HL-60 (cell line): Measurements from ENCODE around the gene PPM1A.

Experiments
- DNase-seq, 2 experiments: peaks; one replicate each; pipeline ENCODE4 v3.0.0-alpha.2; 2010 to 2020; ENCODE audit warnings: low read depth in 1 of 2, low spot score in 1 of 2
- H3K27ac ChIP-seq: fragments of 250-450 bp; sonication (Bioruptor Pico); replicated peaks from 2 replicates; pipeline ENCODE4 v1.5.1; 2020; ENCODE audit warnings: mild to moderate bottlenecking, moderate library complexity
- H3K27me3 ChIP-seq: fragments of 250-450 bp; sonication (Bioruptor Pico); 2 replicates; pipeline ENCODE4 v1.5.1; 2021; ENCODE audit warnings: mild to moderate bottlenecking, moderate library complexity; ENCODE audit not compliant: insufficient read depth, poor library complexity, severe bottlenecking
- H3K4me3 ChIP-seq: replicated peaks from 2 replicates; pipeline ENCODE4 v1.5.1; 2011; ENCODE audit warnings: mild to moderate bottlenecking, control low read depth, low read length; ENCODE audit not compliant: insufficient read depth
- GABPA ChIP-seq: IDR thresholded peaks from 2 replicates; pipeline ENCODE4 v1.6.1; 2012; ENCODE audit warnings: low read depth
- POLR2AphosphoS5 ChIP-seq: IDR thresholded peaks from 2 replicates; pipeline ENCODE4 v1.6.1; 2012; ENCODE audit warnings: low read depth
- SPI1 ChIP-seq: IDR thresholded peaks from 2 replicates; pipeline ENCODE4 v1.6.1; 2012; ENCODE audit warnings: low read depth, mild to moderate bottlenecking, borderline replicate concordance
- TF ChIP-seq, protein P1 (sequence below): IDR thresholded peaks from one replicate; pipeline ENCODE4 v1.5.1; 2011; ENCODE audit warnings: low read length, control low read depth, inconsistent platforms; ENCODE audit not compliant: insufficient read depth
- TF ChIP-seq, protein P2 (sequence below): IDR thresholded peaks from 2 replicates; pipeline ENCODE4 v1.6.1; 2012; ENCODE audit warnings: low read depth; ENCODE audit not compliant: insufficient replicate concordance

PPM1A gene

DNA sequence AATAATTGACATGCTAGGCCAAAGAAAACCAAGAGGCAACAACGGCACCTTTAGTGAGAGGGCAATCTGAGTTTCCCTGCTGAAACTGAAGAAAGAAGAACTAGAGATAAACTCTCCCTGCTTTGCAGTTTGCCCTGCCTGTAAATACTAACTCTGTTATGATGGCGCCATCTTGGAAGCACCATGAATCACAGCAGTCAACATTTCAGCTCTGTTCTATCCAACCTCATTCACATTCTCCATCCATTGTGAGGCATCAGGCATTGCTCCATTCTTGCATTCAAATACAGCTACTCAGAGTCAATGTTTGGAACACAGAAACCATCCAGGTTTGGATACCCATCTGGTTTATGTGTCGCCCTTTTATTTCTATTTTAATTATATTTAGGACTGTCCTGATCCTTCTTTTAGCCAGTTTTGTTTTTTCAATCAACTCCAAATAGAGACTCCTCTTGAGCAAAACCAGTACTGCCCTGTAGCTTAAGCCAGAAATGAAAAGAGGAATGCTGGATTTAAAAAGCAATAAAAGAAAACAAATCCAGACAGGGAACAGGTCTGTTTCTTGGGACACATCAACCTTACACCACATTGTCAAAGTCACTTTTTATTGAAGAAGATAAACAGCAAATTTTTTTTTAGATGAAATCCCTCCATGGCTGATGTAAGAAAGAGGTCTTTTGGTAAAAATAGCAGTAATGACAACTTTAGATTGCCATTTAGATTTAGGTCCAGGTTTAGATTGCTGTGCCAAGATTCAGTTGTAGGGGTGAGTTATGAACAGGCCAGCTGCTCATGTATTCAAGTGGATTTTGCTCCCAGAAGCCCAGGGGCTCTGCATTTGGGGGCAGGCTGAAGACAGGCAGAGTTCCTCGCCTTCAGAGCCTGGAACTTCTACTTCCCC is 33.3 kb upstream of the PPM1A start:
- TF ChIP-seq, protein P1, sequence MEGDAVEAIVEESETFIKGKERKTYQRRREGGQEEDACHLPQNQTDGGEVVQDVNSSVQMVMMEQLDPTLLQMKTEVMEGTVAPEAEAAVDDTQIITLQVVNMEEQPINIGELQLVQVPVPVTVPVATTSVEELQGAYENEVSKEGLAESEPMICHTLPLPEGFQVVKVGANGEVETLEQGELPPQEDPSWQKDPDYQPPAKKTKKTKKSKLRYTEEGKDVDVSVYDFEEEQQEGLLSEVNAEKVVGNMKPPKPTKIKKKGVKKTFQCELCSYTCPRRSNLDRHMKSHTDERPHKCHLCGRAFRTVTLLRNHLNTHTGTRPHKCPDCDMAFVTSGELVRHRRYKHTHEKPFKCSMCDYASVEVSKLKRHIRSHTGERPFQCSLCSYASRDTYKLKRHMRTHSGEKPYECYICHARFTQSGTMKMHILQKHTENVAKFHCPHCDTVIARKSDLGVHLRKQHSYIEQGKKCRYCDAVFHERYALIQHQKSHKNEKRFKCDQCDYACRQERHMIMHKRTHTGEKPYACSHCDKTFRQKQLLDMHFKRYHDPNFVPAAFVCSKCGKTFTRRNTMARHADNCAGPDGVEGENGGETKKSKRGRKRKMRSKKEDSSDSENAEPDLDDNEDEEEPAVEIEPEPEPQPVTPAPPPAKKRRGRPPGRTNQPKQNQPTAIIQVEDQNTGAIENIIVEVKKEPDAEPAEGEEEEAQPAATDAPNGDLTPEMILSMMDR, result no peak
- TF ChIP-seq POLR2AphosphoS5 (no peak), GABPA (no peak), SPI1 (no peak)
- TF ChIP-seq, protein P2, sequence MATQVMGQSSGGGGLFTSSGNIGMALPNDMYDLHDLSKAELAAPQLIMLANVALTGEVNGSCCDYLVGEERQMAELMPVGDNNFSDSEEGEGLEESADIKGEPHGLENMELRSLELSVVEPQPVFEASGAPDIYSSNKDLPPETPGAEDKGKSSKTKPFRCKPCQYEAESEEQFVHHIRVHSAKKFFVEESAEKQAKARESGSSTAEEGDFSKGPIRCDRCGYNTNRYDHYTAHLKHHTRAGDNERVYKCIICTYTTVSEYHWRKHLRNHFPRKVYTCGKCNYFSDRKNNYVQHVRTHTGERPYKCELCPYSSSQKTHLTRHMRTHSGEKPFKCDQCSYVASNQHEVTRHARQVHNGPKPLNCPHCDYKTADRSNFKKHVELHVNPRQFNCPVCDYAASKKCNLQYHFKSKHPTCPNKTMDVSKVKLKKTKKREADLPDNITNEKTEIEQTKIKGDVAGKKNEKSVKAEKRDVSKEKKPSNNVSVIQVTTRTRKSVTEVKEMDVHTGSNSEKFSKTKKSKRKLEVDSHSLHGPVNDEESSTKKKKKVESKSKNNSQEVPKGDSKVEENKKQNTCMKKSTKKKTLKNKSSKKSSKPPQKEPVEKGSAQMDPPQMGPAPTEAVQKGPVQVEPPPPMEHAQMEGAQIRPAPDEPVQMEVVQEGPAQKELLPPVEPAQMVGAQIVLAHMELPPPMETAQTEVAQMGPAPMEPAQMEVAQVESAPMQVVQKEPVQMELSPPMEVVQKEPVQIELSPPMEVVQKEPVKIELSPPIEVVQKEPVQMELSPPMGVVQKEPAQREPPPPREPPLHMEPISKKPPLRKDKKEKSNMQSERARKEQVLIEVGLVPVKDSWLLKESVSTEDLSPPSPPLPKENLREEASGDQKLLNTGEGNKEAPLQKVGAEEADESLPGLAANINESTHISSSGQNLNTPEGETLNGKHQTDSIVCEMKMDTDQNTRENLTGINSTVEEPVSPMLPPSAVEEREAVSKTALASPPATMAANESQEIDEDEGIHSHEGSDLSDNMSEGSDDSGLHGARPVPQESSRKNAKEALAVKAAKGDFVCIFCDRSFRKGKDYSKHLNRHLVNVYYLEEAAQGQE, result no peak
- Histone ChIP-seq H3K4me3 (no peak overlapping the region), H3K27me3 (no peaks in the 10 kb centered on the region), H3K27ac (no peak overlapping the region)
- no peak for DNase-seq

DNA sequence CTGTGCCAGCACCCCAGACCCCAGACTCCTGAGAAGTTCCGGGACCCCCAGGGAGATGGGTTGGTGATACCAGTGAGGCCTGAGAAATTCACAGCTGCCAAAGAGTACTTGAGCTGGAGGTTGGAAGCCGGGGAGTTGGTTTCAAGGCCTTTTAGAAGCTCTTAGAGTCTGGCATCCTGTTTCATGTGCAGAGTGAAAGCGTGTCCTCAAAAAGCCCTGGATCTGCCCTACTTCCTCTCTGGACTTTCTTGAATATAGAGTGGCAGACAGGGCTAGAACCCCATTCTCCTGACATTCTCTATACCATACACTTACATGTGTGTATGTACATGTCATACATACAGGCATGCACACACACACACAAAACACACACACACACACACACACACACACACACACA is 31.3 kb upstream of the PPM1A start:
- Histone ChIP-seq H3K4me3 (no peak overlapping the region), H3K27me3 (no peaks in the 10 kb centered on the region), H3K27ac (no peak overlapping the region)
- DNase-seq, result no peak
- TF ChIP-seq SPI1 (peak; percentile 65), GABPA (no peak)

DNA sequence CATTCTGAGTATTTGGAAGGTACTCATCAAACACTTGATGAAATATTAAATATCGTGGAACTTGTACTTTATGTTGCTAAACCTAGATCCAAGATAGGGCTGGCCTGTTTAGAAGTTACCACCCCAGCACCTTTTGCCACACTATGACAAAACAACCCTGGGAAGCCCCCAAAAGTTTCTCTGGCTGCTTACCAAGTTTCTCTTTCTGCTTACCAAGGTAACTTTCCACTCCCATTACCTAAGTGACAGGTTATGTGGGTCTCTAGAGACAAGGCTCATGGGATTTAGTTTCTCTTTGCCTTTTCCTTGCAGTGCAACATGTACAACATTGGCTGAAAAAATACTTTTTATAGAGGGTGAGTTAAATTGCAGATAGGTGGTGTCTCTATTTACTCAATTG is 28.9 kb upstream of the PPM1A start:
- Histone ChIP-seq H3K27ac (no peak overlapping the region), H3K4me3 (no peak overlapping the region), H3K27me3 (no peaks in the 10 kb centered on the region)
- DNase-seq, result no peak
- TF ChIP-seq SPI1, result no peak
- TF ChIP-seq GABPA, result no peak
- TF ChIP-seq, protein P2, result no peak
- no peak for TF ChIP-seq POLR2AphosphoS5
- TF ChIP-seq, protein P1, result no peak

DNA sequence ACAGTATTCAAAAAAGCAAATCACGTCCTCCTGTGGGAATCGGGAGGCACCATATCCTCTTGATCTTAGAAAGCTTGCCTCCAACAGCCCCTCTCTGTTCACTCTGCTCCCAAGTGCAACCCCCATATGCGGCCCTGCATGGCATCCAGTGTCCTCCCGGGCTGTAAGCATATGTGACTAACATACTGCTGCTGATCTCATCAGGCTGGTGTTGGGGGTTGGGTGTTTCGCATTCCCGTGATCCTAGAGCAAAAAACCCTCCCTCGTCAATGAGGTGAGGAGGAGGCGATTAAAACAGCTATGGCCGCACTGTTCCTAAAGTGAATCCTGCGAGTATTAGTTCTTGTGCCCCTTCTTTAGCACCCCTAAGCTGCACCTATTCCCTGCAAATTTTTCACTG is 28.1 kb upstream of the PPM1A start:
- H3K27me3 ChIP-seq, result no peaks in the 10 kb centered on the region
- TF ChIP-seq, protein P2, result no peak
- TF ChIP-seq GABPA, result no peak
- no peak for TF ChIP-seq SPI1
- no peak for TF ChIP-seq POLR2AphosphoS5
- TF ChIP-seq, protein P1, result no peak
- no peak overlapping the region for H3K27ac ChIP-seq
- no peak for DNase-seq
- no peak overlapping the region for H3K4me3 ChIP-seq
